ENCODE results near the gene SLC25A27.

- TF ChIP-seq CTCF (IDR thresholded peaks at IDR 0.05; ENCODE audit: insufficient read depth, low read length, poor library complexity, severe bottlenecking) = no peak
- no peak for TF ChIP-seq EZH2phosphoT487 (conservative IDR thresholded peaks at IDR 0.05; ENCODE audit: low read length)
Measured at GRCh38 chr6:46629691-46630090, 23.1 kb upstream of the SLC25A27 start.

Data from SU-DHL-6 (cell line).